Lower lobe of right lung (tissue), 2 donors: ENCODE measurements around the gene ENTPD8. TPM values are rescaled to one million over a fixed set of nuclear protein-coding genes. Genes with fewer than 3 reads are reported as not detected.
A peak's percentile ranks its signal among the peaks of the same experiment; 100 is the strongest.

Source experiments
- ATAC-seq, 2 donors: fragments of 200-7000 bp; cut with Tn5 transposase; one replicate each; pipeline ENCODE4 v1.9.1; 2020 to 2022; ENCODE audit warnings: mild to moderate bottlenecking in 2 of 2, moderate library complexity in 2 of 2
- DNase-seq: peaks from one replicate; pipeline ENCODE4 v3.0.0-alpha.2; 2020
- H3K27ac ChIP-seq: fragments of 200-600 bp; one replicate; pipeline ENCODE4 v1.8.0; 2022
- H3K27me3 ChIP-seq: fragments of 200-600 bp; one replicate; pipeline ENCODE4 v1.8.0; 2022; ENCODE audit warnings: low read depth
- H3K36me3 ChIP-seq: fragments of 200-600 bp; one replicate; pipeline ENCODE4 v1.8.0; 2022; ENCODE audit warnings: mild to moderate bottlenecking
- H3K4me1 ChIP-seq: fragments of 200-600 bp; one replicate; pipeline ENCODE4 v1.8.0; 2022
- H3K4me3 ChIP-seq: fragments of 200-600 bp; one replicate; pipeline ENCODE4 v1.8.0; 2022; ENCODE audit warnings: mild to moderate bottlenecking
- H3K9me3 ChIP-seq: fragments of 200-600 bp; one replicate; pipeline ENCODE4 v1.8.0; 2022
- CTCF ChIP-seq: fragments of 200-600 bp; IDR thresholded peaks from one replicate; pipeline ENCODE4 v1.8.0; 2022; ENCODE audit warnings: antibody characterized with exemption, mild to moderate bottlenecking
- intact Hi-C: fragments of 100-400 bp; cut with DNase I; formaldehyde crosslinking; loops from one replicate; pipeline ENCODE4 v1.11.0; 2022
- total RNA-seq: library from RNA; stranded (reverse); fragmentation: NEBNext Ultra II Directional; extraction: Animal tissue kit (Norgen Biotek cat#: 25700); gene quantifications from one replicate; pipeline ENCODE4 v1.2.1, GENCODE V29; 2021
- donor health status: DM: no; HTN: yes; CAD: no; lungs with severe emphysema.

The ENTPD8 gene
- total RNA-seq, 1 donor from 2014 or later = 0.15 TPM

GRCh38 chr9:137486545-137487453, 45.6 kb upstream of the ENTPD8 start:
- ATAC-seq (no peak), DNase-seq (peak; percentile 39)
- TF ChIP-seq CTCF = no peak
- Histone ChIP-seq H3K27ac (no peak overlapping the region), H3K4me1 (peaks cover 3% of the 10 kb centered on the region), H3K9me3 (no peaks in the 10 kb centered on the region), H3K36me3 (peaks cover 5% of the 10 kb centered on the region), H3K27me3 (no peaks in the 10 kb centered on the region), H3K4me3 (no peak overlapping the region)
- intact Hi-C loops = no loop called here

- no peak for TF ChIP-seq CTCF
- H3K27me3 ChIP-seq = no peaks in the 10 kb centered on the region
- no peaks in the 10 kb centered on the region for H3K9me3 ChIP-seq
- ATAC-seq (no peak), DNase-seq (no peak)
- H3K36me3 ChIP-seq = no peaks in the 10 kb centered on the region
- intact Hi-C loops = no loop called here
- H3K27ac ChIP-seq = no peak overlapping the region
- peaks cover 5% of the 10 kb centered on the region for H3K4me1 ChIP-seq
- no peak overlapping the region for H3K4me3 ChIP-seq
Observed at GRCh38 chr9:137486141-137486490, 45.0 kb upstream of the ENTPD8 start.

GRCh38 chr9:137485343-137486140, 44.4 kb upstream of the ENTPD8 start:
- DNase-seq = no peak
- H3K27ac ChIP-seq = no peak overlapping the region
- TF ChIP-seq CTCF = no peak
- H3K36me3 ChIP-seq = no peaks in the 10 kb centered on the region
- H3K4me3 ChIP-seq = no peak overlapping the region
- H3K27me3 ChIP-seq = no peaks in the 10 kb centered on the region
- intact Hi-C loops = no loop called here
- no peaks in the 10 kb centered on the region for H3K9me3 ChIP-seq
- no peak for ATAC-seq
- peaks cover 5% of the 10 kb centered on the region for H3K4me1 ChIP-seq

GRCh38 chr9:137484551-137485315, 43.6 kb upstream of the ENTPD8 start:
- H3K9me3 ChIP-seq = no peaks in the 10 kb centered on the region
- H3K36me3 ChIP-seq = no peaks in the 10 kb centered on the region
- ATAC-seq (no peak), DNase-seq (peak; percentile 41)
- H3K4me1 ChIP-seq = peaks cover 5% of the 10 kb centered on the region
- H3K27me3 ChIP-seq = no peaks in the 10 kb centered on the region
- no peak overlapping the region for H3K4me3 ChIP-seq
- intact Hi-C loops = no loop called here
- TF ChIP-seq CTCF = no peak
- no peak overlapping the region for H3K27ac ChIP-seq

GRCh38 chr9:137482094-137482781, 41.1 kb upstream of the ENTPD8 start:
- DNase-seq = peak; percentile 68
- intact Hi-C loops = no loop called here
- Histone ChIP-seq H3K27ac (no peak overlapping the region), H3K9me3 (no peaks in the 10 kb centered on the region), H3K27me3 (no peaks in the 10 kb centered on the region), H3K4me3 (no peak overlapping the region), H3K4me1 (peaks cover 5% of the 10 kb centered on the region), H3K36me3 (no peaks in the 10 kb centered on the region)
- TF ChIP-seq CTCF = no peak
- ATAC-seq = peak; percentile 51 to 52
